ENCODE results near the gene DCTD.

Gene DCTD

GRCh38 chr4:182866746-182867145, 50.4 kb downstream of the DCTD start:
- no peak for DNase-seq

GRCh38 chr4:182863501-182863900, 53.7 kb downstream of the DCTD start:
- DNase-seq = no peak

- no peak for DNase-seq
These were observed 54.3 kb downstream of the DCTD start for GRCh38 chr4:182862921-182863320.

GRCh38 chr4:182862141-182862875, 54.9 kb downstream of the DCTD start:
- DNase-seq = no peak

- DNase-seq = no peak
These were observed 55.8 kb downstream of the DCTD start for GRCh38 chr4:182861346-182861745.

- DNase-seq = no peak
These were observed 57.5 kb downstream of the DCTD start for GRCh38 chr4:182859730-182860129.

- DNase-seq = no peak
These were observed 58.5 kb downstream of the DCTD start for GRCh38 chr4:182858711-182859110.

- DNase-seq = no peak
These were observed 60.3 kb downstream of the DCTD start for GRCh38 chr4:182856862-182857261.

GRCh38 chr4:182855877-182856276, 61.3 kb downstream of the DCTD start:
- no peak for DNase-seq

- no peak for DNase-seq
These were observed 61.9 kb downstream of the DCTD start for GRCh38 chr4:182855312-182855711.

GRCh38 chr4:182854466-182854865, 62.7 kb downstream of the DCTD start:
- no peak for DNase-seq

GRCh38 chr4:182853731-182854330, 63.4 kb downstream of the DCTD start:
- no peak for DNase-seq

- no peak for DNase-seq
These were observed 68.5 kb downstream of the DCTD start for GRCh38 chr4:182848685-182849084.

- no peak for DNase-seq
These were observed 69.4 kb downstream of the DCTD start for GRCh38 chr4:182847576-182848450.

GRCh38 chr4:182846036-182846435, 71.2 kb downstream of the DCTD start:
- no peak for DNase-seq

GRCh38 chr4:182845618-182846017, 71.6 kb downstream of the DCTD start:
- DNase-seq = no peak

- DNase-seq = no peak
These were observed 73.3 kb downstream of the DCTD start for GRCh38 chr4:182843808-182844325.

GRCh38 chr4:182842759-182843390, 74.3 kb downstream of the DCTD start:
- no peak for DNase-seq

- DNase-seq = no peak
These were observed 75.0 kb downstream of the DCTD start for GRCh38 chr4:182842104-182842600.

GRCh38 chr4:182840108-182840507, 77.1 kb downstream of the DCTD start:
- DNase-seq = no peak
